SK-N-SH treated with all-trans-retinoic acid at 6 μM for 48 hours (cell line): Measurements from ENCODE around the gene UGT1A8.

ENCODE experiments used
- ARNTL ChIP-seq: fragments of 450-650 bp; formaldehyde crosslinking; IDR thresholded peaks from 2 replicates; pipeline ENCODE4 v1.5.0; 2020; ENCODE audit warnings: low read depth, mild to moderate bottlenecking, moderate library complexity, borderline replicate concordance
- CREB5 ChIP-seq: fragments of 250-450 bp; sonication (Bioruptor Pico); IDR thresholded peaks from 2 replicates; pipeline ENCODE4 v1.5.1; 2020; ENCODE audit warnings: low read depth, mild to moderate bottlenecking, moderate library complexity
- OSR1 ChIP-seq: fragments of 250-450 bp; sonication (Bioruptor Pico); IDR thresholded peaks from 2 replicates; pipeline ENCODE4 v1.8.0; 2022; ENCODE audit warnings: moderate library complexity, mild to moderate bottlenecking, inconsistent platforms
- PATZ1 ChIP-seq: fragments of 250-450 bp; sonication (Bioruptor Pico); IDR thresholded peaks from 2 replicates; pipeline ENCODE4 v1.8.0; 2020; ENCODE audit warnings: mild to moderate bottlenecking, moderate library complexity, borderline replicate concordance
- ZC3H10 ChIP-seq: fragments of 250-450 bp; sonication (Bioruptor Pico); IDR thresholded peaks from 2 replicates; pipeline ENCODE4 v1.5.1; 2021; ENCODE audit warnings: mild to moderate bottlenecking, moderate library complexity
- ZFP3 ChIP-seq: fragments of 250-450 bp; sonication (Bioruptor Pico); IDR thresholded peaks from 2 replicates; pipeline ENCODE4 v1.5.0; 2020; ENCODE audit warnings: mild to moderate bottlenecking, moderate library complexity
- ZFP30 ChIP-seq: fragments of 450-650 bp; formaldehyde crosslinking; IDR thresholded peaks from 2 replicates; pipeline ENCODE4 v1.5.0; 2022; ENCODE audit warnings: mild to moderate bottlenecking, moderate library complexity
- ZNF565 ChIP-seq: fragments of 450-650 bp; formaldehyde crosslinking; conservative IDR thresholded peaks from 2 replicates; pipeline ENCODE4 v1.5.0; 2020; ENCODE audit warnings: low read depth, mild to moderate bottlenecking, moderate library complexity
- ZNF70 ChIP-seq: fragments of 450-650 bp; formaldehyde crosslinking; IDR thresholded peaks from 2 replicates; pipeline ENCODE4 v1.5.0; 2020; ENCODE audit warnings: mild to moderate bottlenecking, moderate library complexity
- ZNF8 ChIP-seq: fragments of 450-650 bp; formaldehyde crosslinking; IDR thresholded peaks from 2 replicates; pipeline ENCODE4 v1.5.0; 2020; ENCODE audit warnings: mild to moderate bottlenecking, moderate library complexity

DNA sequence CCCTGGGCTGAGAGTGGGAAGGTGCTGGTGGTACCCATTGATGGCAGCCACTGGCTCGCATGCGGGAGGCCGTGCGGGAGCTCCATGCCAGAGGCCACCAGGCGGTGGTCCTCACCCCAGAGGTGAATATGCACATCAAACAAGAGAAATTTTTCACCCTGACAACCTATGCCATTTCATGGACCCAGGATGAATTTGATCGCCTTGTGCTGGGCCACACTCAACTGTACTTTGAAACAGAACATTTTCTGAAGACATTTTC is 129.8 kb downstream of the UGT1A8 start:
- no peak for TF ChIP-seq CREB5 (CRISPR knock-in tag)
- TF ChIP-seq ZNF70 (CRISPR knock-in tag), result no peak
- TF ChIP-seq ZFP3 (CRISPR knock-in tag), result no peak
- TF ChIP-seq PATZ1, result no peak
- no peak for TF ChIP-seq ZC3H10 (CRISPR knock-in tag)
- TF ChIP-seq ZNF565 (CRISPR knock-in tag), result no peak
- TF ChIP-seq ARNTL (CRISPR knock-in tag), result no peak
- no peak for TF ChIP-seq ZFP30 (CRISPR knock-in tag)
- no peak for TF ChIP-seq ZNF8 (CRISPR knock-in tag)
- TF ChIP-seq OSR1 (CRISPR knock-in tag), result no peak
